ENCODE results near the gene DCK. TPM values are rescaled to one million over a fixed set of nuclear protein-coding genes. Genes with fewer than 3 reads are reported as not detected.

Gene DCK
- total and polyA plus RNA-seq, 9 of the 15 experiments (the other 6 are each of a cell fraction or from before 2014, with no cell fraction given), result 11.3 to 25.8 (median 19.6) TPM

DNA sequence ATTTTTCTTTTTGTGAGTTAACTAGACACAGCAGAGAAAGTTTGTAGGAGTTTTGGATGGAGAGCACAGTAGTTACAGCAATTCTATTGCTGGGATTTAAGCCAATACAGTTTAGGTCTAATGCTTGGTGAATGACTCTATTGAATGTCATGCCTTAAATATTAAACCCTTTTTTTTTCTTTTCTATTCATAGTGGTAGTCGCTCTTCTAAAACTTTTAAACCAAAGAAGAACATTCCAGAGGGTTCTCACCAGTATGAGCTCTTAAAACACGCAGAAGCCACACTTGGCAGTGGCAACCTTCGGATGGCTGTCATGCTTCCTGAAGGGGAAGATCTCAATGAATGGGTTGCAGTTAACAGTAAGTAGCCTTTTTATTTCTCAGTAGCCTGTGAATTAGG, 34.8 kb upstream of the DCK start:
- H3K27ac ChIP-seq (ENCODE audit: extremely low read depth, low read depth, low read length), result no peak overlapping the region
- 83% methylated on average over 3 of the region's 3 CpGs for WGBS (ENCODE audit: insufficient coverage, low coverage, missing lambda C conversion rate)
- H3K79me2 ChIP-seq (ENCODE audit: control insufficient read depth, insufficient read depth, low read length), result peaks cover 51% of the 10 kb centered on the region
- H3K27me3 ChIP-seq (ENCODE audit: control insufficient read depth in 2 of 2, insufficient read depth in 2 of 2, low read length in 2 of 2), result no peaks in the 10 kb centered on the region
- no peak overlapping the region for H3K9ac ChIP-seq (ENCODE audit: insufficient read depth in 1 of 2, low read depth in 2 of 2, low read length in 2 of 2)
- POLR2A ChIA-PET, result interaction anchor here (1.3 kb wide), 1 partner anchor 14 kb away, joined by 3 read pairs; no protein-coding TSS in a partner anchor
- no peak for FAIRE-seq
- peaks cover 48% of the 10 kb centered on the region for H3K36me3 ChIP-seq (ENCODE audit: control insufficient read depth, insufficient read depth, low read length)
- TF ChIP-seq ESRRB (CRISPR knock-in tag; IDR thresholded peaks at IDR 0.05; ENCODE audit: borderline replicate concordance) (no peak), DPF2 (IDR thresholded peaks at IDR 0.05) (no peak), ELF1 (tag; IDR thresholded peaks at IDR 0.05) (no peak), ATF1 (CRISPR knock-in tag; IDR thresholded peaks at IDR 0.05) (no peak), ATF1 (tag; IDR thresholded peaks at IDR 0.05) (no peak), NCOA1 (IDR thresholded peaks at IDR 0.05; ENCODE audit: low read depth) (no peak), EP400 (IDR thresholded peaks at IDR 0.05) (no peak), NBN (IDR thresholded peaks at IDR 0.05; ENCODE audit: low read depth) (no peak)
- TF ChIP-seq, protein P1, sequence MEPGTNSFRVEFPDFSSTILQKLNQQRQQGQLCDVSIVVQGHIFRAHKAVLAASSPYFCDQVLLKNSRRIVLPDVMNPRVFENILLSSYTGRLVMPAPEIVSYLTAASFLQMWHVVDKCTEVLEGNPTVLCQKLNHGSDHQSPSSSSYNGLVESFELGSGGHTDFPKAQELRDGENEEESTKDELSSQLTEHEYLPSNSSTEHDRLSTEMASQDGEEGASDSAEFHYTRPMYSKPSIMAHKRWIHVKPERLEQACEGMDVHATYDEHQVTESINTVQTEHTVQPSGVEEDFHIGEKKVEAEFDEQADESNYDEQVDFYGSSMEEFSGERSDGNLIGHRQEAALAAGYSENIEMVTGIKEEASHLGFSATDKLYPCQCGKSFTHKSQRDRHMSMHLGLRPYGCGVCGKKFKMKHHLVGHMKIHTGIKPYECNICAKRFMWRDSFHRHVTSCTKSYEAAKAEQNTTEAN (CRISPR knock-in tag; IDR thresholded peaks at IDR 0.05), result no peak
- TF ChIP-seq, protein P2, sequence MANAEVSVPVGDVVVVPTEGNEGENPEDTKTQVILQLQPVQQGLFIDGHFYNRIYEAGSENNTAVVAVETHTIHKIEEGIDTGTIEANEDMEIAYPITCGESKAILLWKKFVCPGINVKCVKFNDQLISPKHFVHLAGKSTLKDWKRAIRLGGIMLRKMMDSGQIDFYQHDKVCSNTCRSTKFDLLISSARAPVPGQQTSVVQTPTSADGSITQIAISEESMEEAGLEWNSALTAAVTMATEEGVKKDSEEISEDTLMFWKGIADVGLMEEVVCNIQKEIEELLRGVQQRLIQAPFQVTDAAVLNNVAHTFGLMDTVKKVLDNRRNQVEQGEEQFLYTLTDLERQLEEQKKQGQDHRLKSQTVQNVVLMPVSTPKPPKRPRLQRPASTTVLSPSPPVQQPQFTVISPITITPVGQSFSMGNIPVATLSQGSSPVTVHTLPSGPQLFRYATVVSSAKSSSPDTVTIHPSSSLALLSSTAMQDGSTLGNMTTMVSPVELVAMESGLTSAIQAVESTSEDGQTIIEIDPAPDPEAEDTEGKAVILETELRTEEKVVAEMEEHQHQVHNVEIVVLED (CRISPR knock-in tag; IDR thresholded peaks at IDR 0.05), result no peak
- TF ChIP-seq, protein P3, sequence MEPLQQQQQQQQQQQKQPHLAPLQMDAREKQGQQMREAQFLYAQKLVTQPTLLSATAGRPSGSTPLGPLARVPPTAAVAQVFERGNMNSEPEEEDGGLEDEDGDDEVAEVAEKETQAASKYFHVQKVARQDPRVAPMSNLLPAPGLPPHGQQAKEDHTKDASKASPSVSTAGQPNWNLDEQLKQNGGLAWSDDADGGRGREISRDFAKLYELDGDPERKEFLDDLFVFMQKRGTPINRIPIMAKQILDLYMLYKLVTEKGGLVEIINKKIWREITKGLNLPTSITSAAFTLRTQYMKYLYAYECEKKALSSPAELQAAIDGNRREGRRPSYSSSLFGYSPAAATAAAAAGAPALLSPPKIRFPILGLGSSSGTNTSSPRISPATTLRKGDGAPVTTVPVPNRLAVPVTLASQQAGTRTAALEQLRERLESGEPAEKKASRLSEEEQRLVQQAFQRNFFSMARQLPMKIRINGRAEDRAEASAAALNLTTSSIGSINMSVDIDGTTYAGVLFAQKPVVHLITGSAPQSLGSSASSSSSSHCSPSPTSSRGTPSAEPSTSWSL (CRISPR knock-in tag; IDR thresholded peaks at IDR 0.05; ENCODE audit: borderline replicate concordance), result no peak
- no peaks in the 10 kb centered on the region for H3K9me3 ChIP-seq (replicated peaks; ENCODE audit: control insufficient read depth, insufficient read depth, low read depth, low read length)
- no TSS peak for BruUV-seq (replicated peaks)
- intact Hi-C loops (cut with micrococcal nuclease) (no loop called here), in situ Hi-C loops (cut with MboI) (no loop called here)
- H3K9me1 ChIP-seq (ENCODE audit: control insufficient read depth, insufficient read depth, low read length), result no peaks in the 10 kb centered on the region
- CTCF ChIA-PET (ENCODE audit: low intra/inter-chr PET ratio), result no interaction called here
- no peak overlapping the region for H2AFZ ChIP-seq (ENCODE audit: low read depth, low read length)
- no peak overlapping the region for H3K4me3 ChIP-seq
- H3K4me2 ChIP-seq (ENCODE audit: insufficient read depth, low read length), result no peak overlapping the region
- DNase-seq (ENCODE audit: extremely low read depth in 1 of 4, low spot score in 3 of 4), result no peak
- ATAC-seq, result no peak
- H4K20me1 ChIP-seq (replicated peaks; ENCODE audit: control insufficient read depth, insufficient read depth, low read length), result peaks cover 5% of the 10 kb centered on the region; the same call in 1 of the 2 replicates
- peaks cover 0 to 4% of the 10 kb centered on the region in 2 experiments; a peak in 3 of 5 replicates for H3K4me1 ChIP-seq (replicated peaks in 1 of 2; ENCODE audit: control insufficient read depth in 2 of 2, insufficient read depth in 2 of 2, low read length in 2 of 2)
